Lower leg skin (tissue), 3 donors: ENCODE data around the gene BRWD1.

ENCODE experiments used
- CTCF ChIP-seq, 3 donors: fragments of 450-650 bp; IDR thresholded peaks; one replicate each; pipeline ENCODE4 v1.5.1; 2016; ENCODE audit warnings: antibody characterized with exemption in 3 of 3, mild to moderate bottlenecking in 3 of 3, moderate library complexity in 2 of 3
- POLR2A ChIP-seq, 2 donors: fragments of 450-650 bp; IDR thresholded peaks; one replicate each; pipeline ENCODE4 v1.6.1; 2016 to 2017; ENCODE audit warnings: antibody characterized with exemption in 2 of 2, mild to moderate bottlenecking in 1 of 2, moderate library complexity in 1 of 2

- TF ChIP-seq CTCF (IDR thresholded peaks at IDR 0.05) = no peak
- no peak for TF ChIP-seq POLR2A (IDR thresholded peaks at IDR 0.05)
Measured at GRCh38 chr21:39296891-39297290, 16.5 kb downstream of the BRWD1 start.
